GM23248 (cell line): ENCODE data around the gene PIGT. TPM values are rescaled to one million over a fixed set of nuclear protein-coding genes. Genes with fewer than 3 reads are reported as not detected.
A peak's percentile ranks its signal among the peaks of the same experiment; 100 is the strongest.

Experiments
- DNase-seq: peaks from one replicate; pipeline ENCODE4 v3.0.0-alpha.2; 2015
- H2AFZ ChIP-seq: fragments of 200-600 bp; sonication (generic); 2 replicates; pipeline ENCODE4 v1.6.1; 2016; ENCODE audit warnings: antibody characterized with exemption
- H3F3A ChIP-seq: fragments of 200-600 bp; sonication (generic); 2 replicates; pipeline ENCODE4 v1.6.1; 2016; ENCODE audit warnings: mild to moderate bottlenecking, antibody characterized with exemption, mixed run types; ENCODE audit not compliant: insufficient read depth
- H3K27ac ChIP-seq: fragments of 200-600 bp; sonication (generic); 2 replicates; pipeline ENCODE4 v1.5.1; 2016; ENCODE audit warnings: mild to moderate bottlenecking
- H3K27me3 ChIP-seq: fragments of 200-600 bp; sonication (generic); replicated peaks from 2 replicates; pipeline ENCODE4 v1.6.1; 2016; ENCODE audit warnings: mild to moderate bottlenecking; ENCODE audit not compliant: insufficient read depth
- H3K36me3 ChIP-seq: fragments of 200-600 bp; sonication (generic); 2 replicates; pipeline ENCODE4 v1.6.1; 2016; ENCODE audit warnings: low read depth, mild to moderate bottlenecking
- H3K4me1 ChIP-seq: fragments of 200-600 bp; sonication (generic); 2 replicates; pipeline ENCODE4 v1.6.1; 2016; ENCODE audit warnings: mild to moderate bottlenecking; ENCODE audit not compliant: insufficient read depth
- H3K4me2 ChIP-seq: fragments of 200-600 bp; sonication (generic); one replicate; pipeline ENCODE4 v1.6.1; 2016; ENCODE audit warnings: mild to moderate bottlenecking; ENCODE audit not compliant: unreplicated experiment
- H3K4me3 ChIP-seq: fragments of 200-600 bp; sonication (generic); 2 replicates; pipeline ENCODE4 v1.5.1; 2016; ENCODE audit warnings: mild to moderate bottlenecking
- H3K79me2 ChIP-seq: fragments of 200-600 bp; sonication (generic); 2 replicates; pipeline ENCODE4 v1.6.1; 2016; ENCODE audit warnings: mild to moderate bottlenecking; ENCODE audit not compliant: insufficient read depth
- H3K9ac ChIP-seq: fragments of 200-600 bp; sonication (generic); 2 replicates; pipeline ENCODE4 v1.6.1; 2016; ENCODE audit warnings: mild to moderate bottlenecking
- H3K9me2 ChIP-seq: fragments of 200-600 bp; sonication (generic); 2 replicates; pipeline ENCODE4 v1.6.1; 2016; ENCODE audit warnings: mixed run types, mild to moderate bottlenecking, moderate library complexity; ENCODE audit not compliant: insufficient read depth
- H3K9me3 ChIP-seq: fragments of 200-600 bp; sonication (generic); one replicate; pipeline ENCODE4 v1.6.1; 2017; ENCODE audit warnings: low read depth
- H4K20me1 ChIP-seq: fragments of 200-600 bp; sonication (generic); 2 replicates; pipeline ENCODE4 v1.6.0; 2016; ENCODE audit not compliant: insufficient read depth
- EZH2 ChIP-seq: fragments of 200-600 bp; sonication (generic); IDR thresholded peaks from 2 replicates; pipeline ENCODE4 v1.6.1; 2018; ENCODE audit warnings: antibody characterized with exemption, mild to moderate bottlenecking; ENCODE audit not compliant: insufficient read depth, poor library complexity, severe bottlenecking
- EZH2phosphoT487 ChIP-seq: fragments of 200-600 bp; sonication (generic); IDR thresholded peaks from 2 replicates; pipeline ENCODE4 v1.6.1; 2018; ENCODE audit warnings: antibody characterized with exemption, moderate library complexity, mild to moderate bottlenecking, low read depth; ENCODE audit not compliant: insufficient read depth
- WGBS, 2 experiments: methylation state at CpG; one replicate each; pipeline ENCODE4 v1.1.6; 2015 to 2017; ENCODE audit warnings: low lambda C conversion rate in 2 of 2, low coverage in 1 of 2; ENCODE audit errors: missing lambda C conversion rate in 2 of 2; 5-methylcytosine and 5-hydroxymethylcytosine counted together
- in situ Hi-C: fragments of 300-500 bp; cut with MboI; formaldehyde crosslinking; loops from 2 replicates; pipeline ENCODE4 v1.15.0; 2020
- polyA plus RNA-seq: library from polyadenylated mRNA; unstranded; fragments of >200 nt; fragmentation: Nextera tagmentation; extraction: Ambion mirVana; gene quantifications from 2 replicates; pipeline ENCODE4 v1.2.1, GENCODE V29; 2016
- total RNA-seq: library from RNA; depleted of rRNA; stranded (reverse); fragments of >200 nt; shearing (Covaris generic); gene quantifications from 2 replicates; pipeline ENCODE4 v1.2.3, GENCODE V29; 2014

PIGT gene
- total and polyA plus RNA-seq, 2 experiments from 2014 or later = 138 to 190 TPM

DNA sequence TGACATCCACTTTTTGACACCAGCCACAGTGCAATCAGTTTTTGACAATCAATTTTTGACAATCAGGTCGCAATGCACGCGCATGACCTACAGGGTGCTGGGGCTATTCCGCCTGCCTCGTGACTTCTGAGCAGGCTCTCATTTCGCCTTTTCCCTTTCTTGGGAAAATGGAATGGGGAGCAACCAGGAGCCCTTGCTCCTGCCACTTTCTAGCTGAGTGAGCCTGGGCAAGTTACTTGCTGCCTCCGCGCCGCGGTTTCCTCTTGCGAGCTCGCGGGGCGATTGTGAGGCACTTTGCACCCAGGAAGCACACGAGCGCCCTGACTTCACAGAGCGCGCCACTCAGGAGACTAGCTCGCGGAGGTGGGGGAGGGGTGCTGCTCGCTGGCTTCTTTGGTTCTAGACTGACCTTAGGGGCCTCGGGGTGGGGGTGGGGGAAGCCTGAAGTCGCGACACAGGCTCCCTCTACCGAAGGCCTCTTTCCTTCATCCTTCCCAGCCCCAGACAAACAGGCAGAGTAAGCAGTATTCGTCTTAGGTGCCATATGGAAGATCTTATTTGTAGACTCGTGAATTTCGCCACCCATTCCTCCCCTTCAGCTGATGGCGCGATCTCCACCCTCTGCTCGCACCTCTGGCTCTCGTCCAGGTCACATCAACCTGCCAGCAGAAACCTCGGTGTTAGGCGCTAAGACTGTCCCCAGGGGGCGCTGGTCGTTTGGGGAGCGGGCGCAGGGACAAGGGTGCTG is 42.4 kb upstream of the PIGT start:
- Histone ChIP-seq H3K9ac (peak overlapping the region; percentile 69), H3K36me3 (no peaks in the 10 kb centered on the region), H3K4me1 (no peaks in the 10 kb centered on the region; the same call in 1 of the 2 replicates), H3F3A (no peaks in the 10 kb centered on the region; the same call in 1 of the 2 replicates), H3K27me3 (no peaks in the 10 kb centered on the region), H4K20me1 (no peaks in the 10 kb centered on the region), H3K79me2 (no peaks in the 10 kb centered on the region), H3K9me2 (no peaks in the 10 kb centered on the region), H3K4me3 (peak overlapping the region; percentile 72), H3K27ac (peak overlapping the region; percentile 30), H2AFZ (peak overlapping the region; percentile 81), H3K4me2 (peak overlapping the region; percentile 88), H3K9me3 (no peaks in the 10 kb centered on the region)
- DNase-seq = peak; percentile 90
- 3 to 4% methylated on average over 30 to 34 of the region's 38 CpGs for WGBS, 2 experiments
- no peak for TF ChIP-seq EZH2phosphoT487
- in situ Hi-C loops = no loop called here

DNA sequence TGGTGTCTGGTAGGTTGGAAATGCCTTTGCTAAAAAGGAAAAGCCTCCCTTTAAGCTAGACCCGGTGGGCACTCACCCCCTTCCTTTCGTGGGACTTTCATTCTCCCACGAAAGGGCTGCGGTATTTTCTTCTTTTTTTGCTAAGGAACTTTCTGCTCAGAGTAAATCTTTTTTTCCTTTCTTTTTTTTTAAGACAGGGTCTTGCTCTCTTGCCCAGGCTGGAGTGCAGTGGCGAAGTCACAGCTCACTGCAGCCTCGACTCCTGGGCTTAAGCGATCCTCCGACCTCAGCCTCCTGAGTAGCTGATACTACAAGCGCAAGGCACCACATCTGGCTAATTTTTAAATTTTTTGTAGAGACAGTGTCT is 41.9 kb upstream of the PIGT start:
- no peaks in the 10 kb centered on the region for H3K27me3 ChIP-seq
- TF ChIP-seq EZH2phosphoT487 (no peak), EZH2 (no peak)
- no peaks in the 10 kb centered on the region for H3K36me3 ChIP-seq
- no peaks in the 10 kb centered on the region for H4K20me1 ChIP-seq
- no peaks in the 10 kb centered on the region; the same call in 1 of the 2 replicates for H3F3A ChIP-seq
- H2AFZ ChIP-seq = peak overlapping the region; percentile 81; the same call in 1 of the 2 replicates
- H3K9me2 ChIP-seq = no peaks in the 10 kb centered on the region
- H3K9me3 ChIP-seq = no peaks in the 10 kb centered on the region
- no peaks in the 10 kb centered on the region; the same call in 1 of the 2 replicates for H3K4me1 ChIP-seq
- in situ Hi-C loops = no loop called here
- 50 to 53% methylated on average over 9 of the region's 9 CpGs for WGBS, 2 experiments
- H3K27ac ChIP-seq = no peak overlapping the region
- no peak overlapping the region for H3K9ac ChIP-seq
- DNase-seq = no peak
- peak overlapping the region; percentile 88 for H3K4me2 ChIP-seq
- H3K79me2 ChIP-seq = no peaks in the 10 kb centered on the region
- peak overlapping the region; percentile 72 for H3K4me3 ChIP-seq

DNA sequence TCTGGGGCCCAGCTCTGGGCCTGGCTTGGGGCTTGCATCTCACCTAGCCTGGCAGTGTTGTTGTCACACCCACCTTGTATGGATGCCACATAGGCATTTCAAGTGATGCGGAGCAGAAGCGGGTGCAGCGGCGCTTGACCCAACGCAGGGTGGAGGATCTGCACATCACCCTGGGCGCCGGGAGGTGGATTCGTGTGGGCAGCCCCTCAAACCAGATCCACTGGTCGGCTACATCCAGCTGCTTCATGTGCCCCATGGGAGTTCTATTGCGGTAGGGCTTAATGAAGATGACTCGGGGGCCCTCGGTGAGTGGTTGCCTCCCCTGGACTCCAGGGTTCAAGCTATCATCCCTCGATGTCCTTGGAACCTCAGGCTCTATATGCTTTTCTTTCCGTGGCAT is 41.0 kb upstream of the PIGT start:
- Histone ChIP-seq H3K4me3 (no peak overlapping the region), H3F3A (no peaks in the 10 kb centered on the region; the same call in 1 of the 2 replicates), H2AFZ (no peak overlapping the region), H3K27ac (no peak overlapping the region), H3K4me2 (no peak overlapping the region), H4K20me1 (no peaks in the 10 kb centered on the region), H3K9me3 (no peaks in the 10 kb centered on the region), H3K36me3 (no peaks in the 10 kb centered on the region), H3K9me2 (no peaks in the 10 kb centered on the region), H3K79me2 (no peaks in the 10 kb centered on the region), H3K27me3 (no peaks in the 10 kb centered on the region), H3K4me1 (no peaks in the 10 kb centered on the region; the same call in 1 of the 2 replicates), H3K9ac (no peak overlapping the region)
- in situ Hi-C loops = no loop called here
- DNase-seq = no peak
- 84 to 86% methylated on average over 14 of the region's 14 CpGs for WGBS, 2 experiments
- no peak for TF ChIP-seq EZH2phosphoT487
- no peak for TF ChIP-seq EZH2

GRCh38 chr20:45377269-45377668 is 38.7 kb upstream of the PIGT start:
- Histone ChIP-seq H3K4me1 (no peaks in the 10 kb centered on the region; the same call in 1 of the 2 replicates), H2AFZ (no peak overlapping the region), H3F3A (no peaks in the 10 kb centered on the region; the same call in 1 of the 2 replicates), H3K9ac (no peak overlapping the region), H3K27me3 (no peaks in the 10 kb centered on the region), H3K79me2 (no peaks in the 10 kb centered on the region), H3K4me2 (no peak overlapping the region), H4K20me1 (no peaks in the 10 kb centered on the region), H3K36me3 (no peaks in the 10 kb centered on the region), H3K9me2 (no peaks in the 10 kb centered on the region), H3K27ac (no peak overlapping the region), H3K9me3 (no peaks in the 10 kb centered on the region), H3K4me3 (no peak overlapping the region)
- in situ Hi-C loops = no loop called here
- WGBS, 2 experiments = 82 to 83% methylated on average over 11 of the region's 11 CpGs
- DNase-seq = no peak
- TF ChIP-seq EZH2phosphoT487 = no peak
- no peak for TF ChIP-seq EZH2
